DND-41 (cell line): ENCODE results near the gene PADI2.

Experiments
- ATAC-seq: fragments of 200-7000 bp; cut with Tn5 transposase; 3 replicates; pipeline ENCODE4 v1.9.1; 2021; ENCODE audit warnings: low read depth; ENCODE audit not compliant: insufficient read depth
- DNase-seq: peaks from one replicate; pipeline ENCODE4 v3.0.0-alpha.2; 2020
- H2AFZ ChIP-seq: 2 replicates; pipeline ENCODE4 v1.6.0; 2012; ENCODE audit warnings: low read depth, low read length
- H3K27ac ChIP-seq: 2 replicates; pipeline ENCODE4 v1.5.1; 2012; ENCODE audit warnings: low read length, inconsistent platforms
- H3K27me3 ChIP-seq: fragments of 200-600 bp; sonication (generic); 2 replicates; pipeline ENCODE4 v1.6.0; 2012; ENCODE audit warnings: low read length, mild to moderate bottlenecking, inconsistent platforms; ENCODE audit not compliant: insufficient read depth, poor library complexity
- H3K36me3 ChIP-seq: 2 replicates; pipeline ENCODE4 v1.5.1; 2012; ENCODE audit warnings: low read length, inconsistent platforms; ENCODE audit not compliant: insufficient read depth
- H3K4me1 ChIP-seq: 2 replicates; pipeline ENCODE4 v1.5.1; 2012; ENCODE audit warnings: mild to moderate bottlenecking, low read length; ENCODE audit not compliant: insufficient read depth
- H3K4me2 ChIP-seq: 2 replicates; pipeline ENCODE4 v1.6.0; 2012; ENCODE audit warnings: mild to moderate bottlenecking, moderate library complexity, low read length, inconsistent platforms; ENCODE audit not compliant: insufficient read depth
- H3K4me3 ChIP-seq, 2 experiments: fragments of 200-600 bp in 1 of 2; shearing (Covaris generic) in 1 of 2; 2 replicates each; pipeline ENCODE4 v1.5.1; 2012 to 2016; ENCODE audit warnings: inconsistent platforms in 2 of 2, low read length in 2 of 2, mild to moderate bottlenecking in 2 of 2, low read depth in 1 of 2, moderate library complexity in 1 of 2
- H3K79me2 ChIP-seq: 2 replicates; pipeline ENCODE4 v1.6.0; 2012; ENCODE audit warnings: low read length, inconsistent platforms; ENCODE audit not compliant: insufficient read depth
- H3K9ac ChIP-seq: 2 replicates; pipeline ENCODE4 v1.6.0; 2012; ENCODE audit warnings: low read depth, mild to moderate bottlenecking, inconsistent platforms, low read length, moderate library complexity
- H3K9me3 ChIP-seq: 2 replicates; pipeline ENCODE4 v1.5.1; 2012; ENCODE audit warnings: low read length, moderate library complexity, mild to moderate bottlenecking, inconsistent platforms; ENCODE audit not compliant: insufficient read depth, severe bottlenecking
- H4K20me1 ChIP-seq: 2 replicates; pipeline ENCODE4 v1.6.0; 2012; ENCODE audit warnings: low read length; ENCODE audit not compliant: insufficient read depth
- CTCF ChIP-seq: IDR thresholded peaks from 2 replicates; pipeline ENCODE4 v1.5.1; 2012; ENCODE audit warnings: borderline replicate concordance, low read length, moderate library complexity, mild to moderate bottlenecking; ENCODE audit not compliant: poor library complexity, severe bottlenecking; ENCODE audit errors: extremely low read depth
- EZH2 ChIP-seq: IDR thresholded peaks from 3 replicates; pipeline ENCODE4 v1.6.1; 2012; ENCODE audit warnings: borderline replicate concordance, low read depth, mild to moderate bottlenecking, moderate library complexity, low read length, inconsistent platforms; ENCODE audit not compliant: severe bottlenecking

PADI2 gene

GRCh38 chr1:17139637-17140036 lies 20.4 kb upstream of the PADI2 start:
- TF ChIP-seq CTCF (no peak), EZH2 (no peak)
- Histone ChIP-seq H3K9ac (no peak overlapping the region), H3K27ac (no peak overlapping the region), H3K9me3 (no peaks in the 10 kb centered on the region), H3K27me3 (no peaks in the 10 kb centered on the region), H2AFZ (no peak overlapping the region), H3K4me2 (no peak overlapping the region), H3K4me3 (no peak overlapping the region), H4K20me1 (no peaks in the 10 kb centered on the region), H3K4me1 (no peaks in the 10 kb centered on the region), H3K79me2 (no peaks in the 10 kb centered on the region), H3K36me3 (no peaks in the 10 kb centered on the region)
- DNase-seq, result no peak
- ATAC-seq, result no peak

GRCh38 chr1:17137441-17137840 lies 18.2 kb upstream of the PADI2 start:
- H3K79me2 ChIP-seq, result no peaks in the 10 kb centered on the region
- no peaks in the 10 kb centered on the region for H3K36me3 ChIP-seq
- no peak for ATAC-seq
- TF ChIP-seq CTCF (no peak), EZH2 (no peak)
- H3K27me3 ChIP-seq, result no peaks in the 10 kb centered on the region
- no peak overlapping the region for H3K4me3 ChIP-seq
- H2AFZ ChIP-seq, result no peak overlapping the region
- H3K27ac ChIP-seq, result no peak overlapping the region
- H3K4me1 ChIP-seq, result no peaks in the 10 kb centered on the region
- H3K9me3 ChIP-seq, result no peaks in the 10 kb centered on the region
- no peak overlapping the region for H3K4me2 ChIP-seq
- H4K20me1 ChIP-seq, result peaks cover 5% of the 10 kb centered on the region; the same call in 1 of the 2 replicates
- no peak for DNase-seq
- H3K9ac ChIP-seq, result no peak overlapping the region

- H3K4me2 ChIP-seq, result no peak overlapping the region
- no peak overlapping the region for H3K4me3 ChIP-seq
- TF ChIP-seq CTCF (no peak), EZH2 (no peak)
- H3K79me2 ChIP-seq, result no peaks in the 10 kb centered on the region
- H3K27me3 ChIP-seq, result no peaks in the 10 kb centered on the region
- H4K20me1 ChIP-seq, result peaks cover 5% of the 10 kb centered on the region; the same call in 1 of the 2 replicates
- no peak for DNase-seq
- H3K36me3 ChIP-seq, result no peaks in the 10 kb centered on the region
- H3K9ac ChIP-seq, result no peak overlapping the region
- H3K4me1 ChIP-seq, result no peaks in the 10 kb centered on the region
- H3K27ac ChIP-seq, result no peak overlapping the region
- no peak overlapping the region for H2AFZ ChIP-seq
- ATAC-seq, result no peak
- H3K9me3 ChIP-seq, result no peaks in the 10 kb centered on the region
These were observed 17.7 kb upstream of the PADI2 start for GRCh38 chr1:17136936-17137335.

GRCh38 chr1:17136145-17136544 lies 16.9 kb upstream of the PADI2 start:
- Histone ChIP-seq H3K4me2 (no peak overlapping the region), H3K36me3 (no peaks in the 10 kb centered on the region), H4K20me1 (peaks cover 5% of the 10 kb centered on the region; the same call in 1 of the 2 replicates), H3K4me3 (no peak overlapping the region), H3K9me3 (no peaks in the 10 kb centered on the region), H3K9ac (no peak overlapping the region), H3K27ac (no peak overlapping the region), H2AFZ (no peak overlapping the region), H3K79me2 (no peaks in the 10 kb centered on the region), H3K27me3 (no peaks in the 10 kb centered on the region), H3K4me1 (no peaks in the 10 kb centered on the region)
- DNase-seq (no peak), ATAC-seq (no peak)
- TF ChIP-seq EZH2 (no peak), CTCF (no peak)
